ENCODE data around the gene VGLL4.
"Not testable (repeated sequence)": the region's sequence is repeated elsewhere in the genome, so short reads cannot be mapped to it uniquely, and the experiment has no call there.

VGLL4 gene

GRCh38 chr3:11643605-11644087 lies at the start of gene VGLL4:
Gene VGLL4 (minus strand): TSS chr3:11643915. CDS start chr3:11643518, 397 bp downstream.
- in situ Hi-C loops (cut with MboI; ENCODE audit: low sequenced_read_pairs) = no loop called here

GRCh38 chr3:11692532-11692813 lies 48.8 kb upstream of the VGLL4 start:
- in situ Hi-C loops (cut with MboI; ENCODE audit: low sequenced_read_pairs) = no loop called here

GRCh38 chr3:11691767-11692531 lies 48.2 kb upstream of the VGLL4 start:
- in situ Hi-C loops (cut with MboI; ENCODE audit: low sequenced_read_pairs) = no loop called here

- in situ Hi-C loops (cut with MboI; ENCODE audit: low sequenced_read_pairs) = no loop called here
Measured at GRCh38 chr3:11690863-11691766, 47.4 kb upstream of the VGLL4 start.

GRCh38 chr3:11689749-11690148 lies 46.0 kb upstream of the VGLL4 start:
- in situ Hi-C loops (cut with MboI; ENCODE audit: low sequenced_read_pairs) = no loop called here

GRCh38 chr3:11684980-11685379 lies 41.3 kb upstream of the VGLL4 start:
- in situ Hi-C loops (cut with MboI; ENCODE audit: low sequenced_read_pairs) = not testable (repeated sequence)

- in situ Hi-C loops (cut with MboI; ENCODE audit: low sequenced_read_pairs) = no loop called here
Measured at GRCh38 chr3:11680509-11680908, 36.8 kb upstream of the VGLL4 start.

- in situ Hi-C loops (cut with MboI; ENCODE audit: low sequenced_read_pairs) = no loop called here
Measured at GRCh38 chr3:11679964-11680363, 36.2 kb upstream of the VGLL4 start.

GRCh38 chr3:11672363-11672762 lies 28.6 kb upstream of the VGLL4 start:
- in situ Hi-C loops (cut with MboI; ENCODE audit: low sequenced_read_pairs) = no loop called here

- in situ Hi-C loops (cut with MboI; ENCODE audit: low sequenced_read_pairs) = no loop called here
Measured at GRCh38 chr3:11671648-11672100, 28.0 kb upstream of the VGLL4 start.

GRCh38 chr3:11668243-11669235 lies 24.8 kb upstream of the VGLL4 start:
- in situ Hi-C loops (cut with MboI; ENCODE audit: low sequenced_read_pairs) = no loop called here

- in situ Hi-C loops (cut with MboI; ENCODE audit: low sequenced_read_pairs) = no loop called here
Measured at GRCh38 chr3:11665331-11665730, 21.6 kb upstream of the VGLL4 start.

GRCh38 chr3:11662392-11662990 lies 18.8 kb upstream of the VGLL4 start:
- in situ Hi-C loops (cut with MboI; ENCODE audit: low sequenced_read_pairs) = no loop called here

- in situ Hi-C loops (cut with MboI; ENCODE audit: low sequenced_read_pairs) = no loop called here
Measured at GRCh38 chr3:11661827-11662226, 18.1 kb upstream of the VGLL4 start.

- in situ Hi-C loops (cut with MboI; ENCODE audit: low sequenced_read_pairs) = no loop called here
Measured at GRCh38 chr3:11661052-11661656, 17.4 kb upstream of the VGLL4 start.

GRCh38 chr3:11660242-11660641 lies 16.5 kb upstream of the VGLL4 start:
- in situ Hi-C loops (cut with MboI; ENCODE audit: low sequenced_read_pairs) = no loop called here

GRCh38 chr3:11658180-11658579 lies 14.5 kb upstream of the VGLL4 start:
- in situ Hi-C loops (cut with MboI; ENCODE audit: low sequenced_read_pairs) = no loop called here

- in situ Hi-C loops (cut with MboI; ENCODE audit: low sequenced_read_pairs) = no loop called here
Measured at GRCh38 chr3:11655196-11655928, 11.6 kb upstream of the VGLL4 start.

GRCh38 chr3:11654166-11654565 lies 10.5 kb upstream of the VGLL4 start:
- in situ Hi-C loops (cut with MboI; ENCODE audit: low sequenced_read_pairs) = no loop called here

Data from hTERT RPE-1 (cell line).